Parathyroid adenoma (tissue), 2 donors: Measurements from ENCODE around the gene SERINC5.

Experiments used
- H2AFZ ChIP-seq: fragments of 300-600 bp; sonication (generic); one replicate; pipeline ENCODE4 v1.7.0; 2017; ENCODE audit warnings: antibody characterized with exemption, mild to moderate bottlenecking
- H3K27ac ChIP-seq: fragments of 300-600 bp; sonication (generic); one replicate; pipeline ENCODE4 v1.7.0; 2017
- H3K27me3 ChIP-seq: fragments of 300-600 bp; sonication (generic); one replicate; pipeline ENCODE4 v1.7.0; 2017; ENCODE audit warnings: low read length; ENCODE audit not compliant: control insufficient read depth, insufficient read depth
- H3K36me3 ChIP-seq: fragments of 300-600 bp; sonication (generic); one replicate; pipeline ENCODE4 v1.7.0; 2017; ENCODE audit warnings: low read length; ENCODE audit not compliant: control insufficient read depth, insufficient read depth
- H3K4me1 ChIP-seq: fragments of 300-600 bp; sonication (generic); one replicate; pipeline ENCODE4 v1.7.0; 2017; ENCODE audit warnings: control low read depth
- H3K4me2 ChIP-seq: fragments of 300-600 bp; sonication (generic); one replicate; pipeline ENCODE4 v1.7.0; 2017; ENCODE audit warnings: low read length
- H3K4me3 ChIP-seq: fragments of 300-600 bp; sonication (generic); one replicate; pipeline ENCODE4 v1.7.0; 2017; ENCODE audit warnings: low read depth, low read length
- H3K79me2 ChIP-seq: fragments of 300-600 bp; sonication (generic); one replicate; pipeline ENCODE4 v1.7.0; 2017; ENCODE audit warnings: control low read depth
- H3K9ac ChIP-seq: fragments of 300-600 bp; sonication (generic); one replicate; pipeline ENCODE4 v1.7.0; 2017; ENCODE audit warnings: mild to moderate bottlenecking
- H3K9me3 ChIP-seq: fragments of 300-600 bp; sonication (generic); one replicate; pipeline ENCODE4 v1.7.0; 2017; ENCODE audit warnings: low read length; ENCODE audit not compliant: control insufficient read depth
- CTCF ChIP-seq: fragments of 300-600 bp; sonication (generic); IDR thresholded peaks from one replicate; pipeline ENCODE4 v1.7.0; 2017; ENCODE audit warnings: antibody characterized with exemption, mild to moderate bottlenecking
- donor health status: primary hyperparathyroidism.

The SERINC5 gene

GRCh38 chr5:80128141-80128540, 127.7 kb downstream of the SERINC5 start:
- Histone ChIP-seq H3K4me3 (no peak overlapping the region), H2AFZ (no peak overlapping the region), H3K4me2 (no peak overlapping the region), H3K9me3 (no peaks in the 10 kb centered on the region), H3K4me1 (no peaks in the 10 kb centered on the region), H3K27me3 (no peaks in the 10 kb centered on the region), H3K9ac (no peak overlapping the region), H3K36me3 (no peaks in the 10 kb centered on the region), H3K27ac (no peak overlapping the region), H3K79me2 (no peaks in the 10 kb centered on the region)
- no peak for TF ChIP-seq CTCF

GRCh38 chr5:80127116-80127552, 128.7 kb downstream of the SERINC5 start:
- H3K4me1 ChIP-seq, result no peaks in the 10 kb centered on the region
- no peaks in the 10 kb centered on the region for H3K27me3 ChIP-seq
- no peaks in the 10 kb centered on the region for H3K36me3 ChIP-seq
- H3K4me2 ChIP-seq, result no peak overlapping the region
- no peaks in the 10 kb centered on the region for H3K9me3 ChIP-seq
- no peak overlapping the region for H2AFZ ChIP-seq
- no peaks in the 10 kb centered on the region for H3K79me2 ChIP-seq
- no peak overlapping the region for H3K4me3 ChIP-seq
- H3K9ac ChIP-seq, result no peak overlapping the region
- TF ChIP-seq CTCF, result no peak
- no peak overlapping the region for H3K27ac ChIP-seq

- no peak overlapping the region for H3K4me3 ChIP-seq
- no peaks in the 10 kb centered on the region for H3K36me3 ChIP-seq
- no peak overlapping the region for H2AFZ ChIP-seq
- H3K9me3 ChIP-seq, result no peaks in the 10 kb centered on the region
- H3K9ac ChIP-seq, result no peak overlapping the region
- no peaks in the 10 kb centered on the region for H3K79me2 ChIP-seq
- H3K4me2 ChIP-seq, result no peak overlapping the region
- no peak overlapping the region for H3K27ac ChIP-seq
- no peaks in the 10 kb centered on the region for H3K27me3 ChIP-seq
- H3K4me1 ChIP-seq, result no peaks in the 10 kb centered on the region
- no peak for TF ChIP-seq CTCF
Measured at GRCh38 chr5:80125962-80126480, 129.8 kb downstream of the SERINC5 start.

GRCh38 chr5:80125022-80125961, 130.6 kb downstream of the SERINC5 start:
- Histone ChIP-seq H3K9me3 (no peaks in the 10 kb centered on the region), H3K27ac (no peak overlapping the region), H3K4me3 (no peak overlapping the region), H3K9ac (no peak overlapping the region), H3K4me1 (no peaks in the 10 kb centered on the region), H3K36me3 (no peaks in the 10 kb centered on the region), H3K4me2 (no peak overlapping the region), H3K79me2 (no peaks in the 10 kb centered on the region), H2AFZ (no peak overlapping the region), H3K27me3 (no peaks in the 10 kb centered on the region)
- TF ChIP-seq CTCF, result no peak
